ENCODE results near the gene LVRN.

DNA sequence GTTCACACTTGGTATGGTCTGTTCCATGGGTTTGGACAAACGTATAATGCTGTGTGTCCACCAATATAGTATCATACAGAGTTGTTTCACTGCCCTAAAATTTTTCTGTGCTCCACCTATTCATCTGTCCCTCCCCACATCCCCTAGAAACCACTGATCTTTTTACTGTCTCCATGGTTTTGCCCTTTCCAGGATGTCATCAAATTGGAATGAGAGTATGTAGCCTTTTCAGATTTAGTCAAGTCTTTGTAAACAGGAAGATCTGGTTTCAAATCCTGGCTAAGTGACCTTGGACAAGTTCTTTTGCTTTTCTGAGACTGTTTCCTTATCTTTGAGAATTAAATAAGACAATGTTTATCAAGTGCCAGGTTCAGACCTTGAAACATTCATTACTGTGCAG is 13.2 kb upstream of the LVRN start:
- TF ChIP-seq, protein P1, sequence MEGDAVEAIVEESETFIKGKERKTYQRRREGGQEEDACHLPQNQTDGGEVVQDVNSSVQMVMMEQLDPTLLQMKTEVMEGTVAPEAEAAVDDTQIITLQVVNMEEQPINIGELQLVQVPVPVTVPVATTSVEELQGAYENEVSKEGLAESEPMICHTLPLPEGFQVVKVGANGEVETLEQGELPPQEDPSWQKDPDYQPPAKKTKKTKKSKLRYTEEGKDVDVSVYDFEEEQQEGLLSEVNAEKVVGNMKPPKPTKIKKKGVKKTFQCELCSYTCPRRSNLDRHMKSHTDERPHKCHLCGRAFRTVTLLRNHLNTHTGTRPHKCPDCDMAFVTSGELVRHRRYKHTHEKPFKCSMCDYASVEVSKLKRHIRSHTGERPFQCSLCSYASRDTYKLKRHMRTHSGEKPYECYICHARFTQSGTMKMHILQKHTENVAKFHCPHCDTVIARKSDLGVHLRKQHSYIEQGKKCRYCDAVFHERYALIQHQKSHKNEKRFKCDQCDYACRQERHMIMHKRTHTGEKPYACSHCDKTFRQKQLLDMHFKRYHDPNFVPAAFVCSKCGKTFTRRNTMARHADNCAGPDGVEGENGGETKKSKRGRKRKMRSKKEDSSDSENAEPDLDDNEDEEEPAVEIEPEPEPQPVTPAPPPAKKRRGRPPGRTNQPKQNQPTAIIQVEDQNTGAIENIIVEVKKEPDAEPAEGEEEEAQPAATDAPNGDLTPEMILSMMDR (IDR thresholded peaks at IDR 0.05): no peak
- TF ChIP-seq POLR2A (IDR thresholded peaks at IDR 0.05): no peak
